HL-60 (cell line): Measurements from ENCODE around the gene AGBL3.

Source experiments
- DNase-seq, 2 experiments: peaks; one replicate each; pipeline ENCODE4 v3.0.0-alpha.2; 2010 to 2020; ENCODE audit warnings: low read depth in 1 of 2, low spot score in 1 of 2
- H3K27ac ChIP-seq: fragments of 250-450 bp; sonication (Bioruptor Pico); replicated peaks from 2 replicates; pipeline ENCODE4 v1.5.1; 2020; ENCODE audit warnings: mild to moderate bottlenecking, moderate library complexity
- H3K27me3 ChIP-seq: fragments of 250-450 bp; sonication (Bioruptor Pico); 2 replicates; pipeline ENCODE4 v1.5.1; 2021; ENCODE audit warnings: mild to moderate bottlenecking, moderate library complexity; ENCODE audit not compliant: insufficient read depth, poor library complexity, severe bottlenecking
- H3K4me3 ChIP-seq: replicated peaks from 2 replicates; pipeline ENCODE4 v1.5.1; 2011; ENCODE audit warnings: mild to moderate bottlenecking, control low read depth, low read length; ENCODE audit not compliant: insufficient read depth
- GABPA ChIP-seq: IDR thresholded peaks from 2 replicates; pipeline ENCODE4 v1.6.1; 2012; ENCODE audit warnings: low read depth
- POLR2AphosphoS5 ChIP-seq: IDR thresholded peaks from 2 replicates; pipeline ENCODE4 v1.6.1; 2012; ENCODE audit warnings: low read depth
- SPI1 ChIP-seq: IDR thresholded peaks from 2 replicates; pipeline ENCODE4 v1.6.1; 2012; ENCODE audit warnings: low read depth, mild to moderate bottlenecking, borderline replicate concordance
- TF ChIP-seq, protein P1 (sequence below): IDR thresholded peaks from one replicate; pipeline ENCODE4 v1.5.1; 2011; ENCODE audit warnings: low read length, control low read depth, inconsistent platforms; ENCODE audit not compliant: insufficient read depth
- TF ChIP-seq, protein P2 (sequence below): IDR thresholded peaks from 2 replicates; pipeline ENCODE4 v1.6.1; 2012; ENCODE audit warnings: low read depth; ENCODE audit not compliant: insufficient replicate concordance

AGBL3 gene

DNA sequence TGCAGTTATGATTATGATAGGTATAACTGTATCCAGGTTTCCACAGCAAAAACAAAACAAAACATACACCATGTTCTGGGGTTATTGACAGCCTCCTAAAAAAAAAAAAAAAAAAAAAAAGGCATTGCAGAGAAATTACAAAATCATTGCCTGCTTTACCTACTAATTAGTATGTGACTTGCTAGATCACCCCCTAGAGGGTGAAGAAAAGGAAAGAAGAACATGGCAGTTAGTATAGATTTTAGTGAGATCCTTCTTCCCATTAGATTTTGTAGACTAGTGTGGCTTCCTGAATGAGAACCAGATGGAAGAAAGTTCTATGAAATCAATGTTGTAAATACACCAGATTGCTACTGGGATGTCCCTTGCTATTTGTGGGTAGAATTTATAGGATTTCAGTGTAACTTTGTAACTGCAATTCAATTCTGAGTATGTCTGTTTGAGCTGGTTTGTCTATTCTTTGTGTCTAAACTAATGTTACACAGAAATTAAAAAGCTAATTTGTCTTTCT lies 24.0 kb upstream of the AGBL3 start:
- TF ChIP-seq POLR2AphosphoS5 (no peak), GABPA (no peak), SPI1 (no peak)
- TF ChIP-seq, protein P1, sequence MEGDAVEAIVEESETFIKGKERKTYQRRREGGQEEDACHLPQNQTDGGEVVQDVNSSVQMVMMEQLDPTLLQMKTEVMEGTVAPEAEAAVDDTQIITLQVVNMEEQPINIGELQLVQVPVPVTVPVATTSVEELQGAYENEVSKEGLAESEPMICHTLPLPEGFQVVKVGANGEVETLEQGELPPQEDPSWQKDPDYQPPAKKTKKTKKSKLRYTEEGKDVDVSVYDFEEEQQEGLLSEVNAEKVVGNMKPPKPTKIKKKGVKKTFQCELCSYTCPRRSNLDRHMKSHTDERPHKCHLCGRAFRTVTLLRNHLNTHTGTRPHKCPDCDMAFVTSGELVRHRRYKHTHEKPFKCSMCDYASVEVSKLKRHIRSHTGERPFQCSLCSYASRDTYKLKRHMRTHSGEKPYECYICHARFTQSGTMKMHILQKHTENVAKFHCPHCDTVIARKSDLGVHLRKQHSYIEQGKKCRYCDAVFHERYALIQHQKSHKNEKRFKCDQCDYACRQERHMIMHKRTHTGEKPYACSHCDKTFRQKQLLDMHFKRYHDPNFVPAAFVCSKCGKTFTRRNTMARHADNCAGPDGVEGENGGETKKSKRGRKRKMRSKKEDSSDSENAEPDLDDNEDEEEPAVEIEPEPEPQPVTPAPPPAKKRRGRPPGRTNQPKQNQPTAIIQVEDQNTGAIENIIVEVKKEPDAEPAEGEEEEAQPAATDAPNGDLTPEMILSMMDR, result no peak
- TF ChIP-seq, protein P2, sequence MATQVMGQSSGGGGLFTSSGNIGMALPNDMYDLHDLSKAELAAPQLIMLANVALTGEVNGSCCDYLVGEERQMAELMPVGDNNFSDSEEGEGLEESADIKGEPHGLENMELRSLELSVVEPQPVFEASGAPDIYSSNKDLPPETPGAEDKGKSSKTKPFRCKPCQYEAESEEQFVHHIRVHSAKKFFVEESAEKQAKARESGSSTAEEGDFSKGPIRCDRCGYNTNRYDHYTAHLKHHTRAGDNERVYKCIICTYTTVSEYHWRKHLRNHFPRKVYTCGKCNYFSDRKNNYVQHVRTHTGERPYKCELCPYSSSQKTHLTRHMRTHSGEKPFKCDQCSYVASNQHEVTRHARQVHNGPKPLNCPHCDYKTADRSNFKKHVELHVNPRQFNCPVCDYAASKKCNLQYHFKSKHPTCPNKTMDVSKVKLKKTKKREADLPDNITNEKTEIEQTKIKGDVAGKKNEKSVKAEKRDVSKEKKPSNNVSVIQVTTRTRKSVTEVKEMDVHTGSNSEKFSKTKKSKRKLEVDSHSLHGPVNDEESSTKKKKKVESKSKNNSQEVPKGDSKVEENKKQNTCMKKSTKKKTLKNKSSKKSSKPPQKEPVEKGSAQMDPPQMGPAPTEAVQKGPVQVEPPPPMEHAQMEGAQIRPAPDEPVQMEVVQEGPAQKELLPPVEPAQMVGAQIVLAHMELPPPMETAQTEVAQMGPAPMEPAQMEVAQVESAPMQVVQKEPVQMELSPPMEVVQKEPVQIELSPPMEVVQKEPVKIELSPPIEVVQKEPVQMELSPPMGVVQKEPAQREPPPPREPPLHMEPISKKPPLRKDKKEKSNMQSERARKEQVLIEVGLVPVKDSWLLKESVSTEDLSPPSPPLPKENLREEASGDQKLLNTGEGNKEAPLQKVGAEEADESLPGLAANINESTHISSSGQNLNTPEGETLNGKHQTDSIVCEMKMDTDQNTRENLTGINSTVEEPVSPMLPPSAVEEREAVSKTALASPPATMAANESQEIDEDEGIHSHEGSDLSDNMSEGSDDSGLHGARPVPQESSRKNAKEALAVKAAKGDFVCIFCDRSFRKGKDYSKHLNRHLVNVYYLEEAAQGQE, result no peak
- Histone ChIP-seq H3K27ac (no peak overlapping the region), H3K27me3 (no peaks in the 10 kb centered on the region), H3K4me3 (no peak overlapping the region)
- no peak for DNase-seq

DNA sequence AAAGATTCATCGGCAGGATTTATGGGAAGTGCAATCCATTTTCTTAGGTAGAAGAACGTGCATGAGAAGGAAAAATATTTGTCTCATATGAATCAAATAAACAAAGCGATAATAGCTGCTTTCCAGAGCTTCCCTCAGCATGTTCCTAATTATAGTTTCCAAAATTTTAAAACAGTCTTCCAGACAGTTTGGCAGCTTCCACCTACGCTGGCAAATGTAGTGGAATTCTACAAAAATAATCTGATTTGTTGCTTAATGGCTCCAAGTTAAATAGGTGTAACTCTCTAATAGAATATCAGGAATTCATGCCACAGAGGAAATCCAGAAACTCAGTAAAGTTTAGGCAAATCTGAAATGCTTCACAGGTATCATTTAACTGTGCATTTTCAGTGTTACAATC lies 23.3 kb upstream of the AGBL3 start:
- no peak for DNase-seq
- TF ChIP-seq POLR2AphosphoS5 (no peak), GABPA (no peak), SPI1 (no peak)
- TF ChIP-seq, protein P1, result no peak
- TF ChIP-seq, protein P2, result no peak
- no peak overlapping the region for H3K27ac ChIP-seq
- no peak overlapping the region for H3K4me3 ChIP-seq
- H3K27me3 ChIP-seq, result no peaks in the 10 kb centered on the region

DNA sequence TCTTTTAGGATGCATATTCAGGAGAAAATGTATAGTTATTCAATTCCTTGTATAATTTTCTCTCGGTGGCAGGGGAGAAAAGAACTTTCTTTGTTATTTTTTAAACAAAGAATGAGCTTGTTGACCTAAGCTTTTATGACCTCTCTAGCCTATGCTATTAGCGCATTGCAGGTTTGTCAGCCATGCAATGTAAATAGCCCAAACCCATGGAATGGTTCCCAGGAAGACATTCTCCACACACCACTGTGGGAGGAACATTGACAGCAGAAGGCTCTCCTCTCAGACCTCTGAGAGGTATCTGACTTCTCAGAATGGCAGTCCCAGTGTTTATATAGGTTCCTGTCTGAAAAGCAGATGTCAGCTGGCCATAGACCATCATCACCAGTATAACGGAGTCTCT lies 19.6 kb upstream of the AGBL3 start:
- no peak overlapping the region for H3K4me3 ChIP-seq
- TF ChIP-seq, protein P2, result no peak
- TF ChIP-seq GABPA, result no peak
- TF ChIP-seq, protein P1, result no peak
- TF ChIP-seq SPI1, result no peak
- no peak for TF ChIP-seq POLR2AphosphoS5
- no peaks in the 10 kb centered on the region for H3K27me3 ChIP-seq
- H3K27ac ChIP-seq, result no peak overlapping the region
- no peak for DNase-seq
